ENCODE measurements around the gene CALML5.

The CALML5 gene

GRCh38 chr10:5514226-5514850, 15.0 kb upstream of the CALML5 start:
- no peak for DNase-seq

GRCh38 chr10:5512881-5513612, 13.7 kb upstream of the CALML5 start:
- peak; percentile 51 for DNase-seq

- no peak for DNase-seq
Observed at GRCh38 chr10:5512331-5512730, 13.0 kb upstream of the CALML5 start.

DNA sequence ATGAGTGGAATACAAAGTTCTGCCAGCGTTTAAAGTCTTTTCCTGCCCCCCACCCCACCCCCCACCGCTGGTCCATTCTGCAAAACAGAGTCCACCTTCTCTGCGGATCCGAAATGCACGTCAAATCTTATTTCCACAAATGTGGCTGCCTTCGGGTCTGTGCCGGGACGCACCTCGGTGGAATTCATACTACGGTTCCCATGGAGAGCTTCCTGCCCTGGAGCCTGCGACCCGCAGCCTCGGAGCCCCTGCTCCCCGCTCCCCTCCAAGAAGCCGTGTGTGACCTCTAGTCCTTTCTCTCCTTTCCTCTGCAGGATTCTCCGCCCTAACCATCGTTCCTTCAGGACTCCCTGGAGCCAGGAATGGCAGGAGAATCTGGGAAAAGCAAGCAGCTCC, 12.5 kb upstream of the CALML5 start:
- no peak for DNase-seq

- DNase-seq, result no peak
Observed at GRCh38 chr10:5511231-5511884, 12.0 kb upstream of the CALML5 start.

- no peak for DNase-seq
Observed at GRCh38 chr10:5510281-5511072, 11.1 kb upstream of the CALML5 start.

- DNase-seq, result no peak
Observed at GRCh38 chr10:5509691-5510090, 10.3 kb upstream of the CALML5 start.

GRCh38 chr10:5509236-5509635, 9.9 kb upstream of the CALML5 start:
- DNase-seq, result no peak

DNA sequence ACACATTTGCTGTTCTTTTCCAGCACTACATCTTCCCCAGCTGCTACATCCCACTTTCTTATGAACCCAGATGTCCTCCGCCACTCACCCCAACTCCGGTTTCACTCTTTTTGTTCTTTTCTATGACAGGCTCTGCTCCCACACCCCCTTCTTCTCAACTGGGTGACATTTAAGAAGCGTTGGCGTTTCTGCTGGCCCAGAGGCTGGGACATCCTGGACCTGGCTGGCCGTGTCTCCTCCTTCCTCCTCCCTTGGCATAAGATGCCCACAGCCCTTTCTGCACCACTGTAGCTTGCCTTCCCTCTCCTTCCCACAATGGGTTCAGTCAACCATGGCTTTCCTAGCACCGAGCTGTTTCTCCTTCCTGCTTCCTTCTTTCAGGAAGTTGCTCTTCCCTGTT, 9.4 kb upstream of the CALML5 start:
- DNase-seq, result no peak

DNA sequence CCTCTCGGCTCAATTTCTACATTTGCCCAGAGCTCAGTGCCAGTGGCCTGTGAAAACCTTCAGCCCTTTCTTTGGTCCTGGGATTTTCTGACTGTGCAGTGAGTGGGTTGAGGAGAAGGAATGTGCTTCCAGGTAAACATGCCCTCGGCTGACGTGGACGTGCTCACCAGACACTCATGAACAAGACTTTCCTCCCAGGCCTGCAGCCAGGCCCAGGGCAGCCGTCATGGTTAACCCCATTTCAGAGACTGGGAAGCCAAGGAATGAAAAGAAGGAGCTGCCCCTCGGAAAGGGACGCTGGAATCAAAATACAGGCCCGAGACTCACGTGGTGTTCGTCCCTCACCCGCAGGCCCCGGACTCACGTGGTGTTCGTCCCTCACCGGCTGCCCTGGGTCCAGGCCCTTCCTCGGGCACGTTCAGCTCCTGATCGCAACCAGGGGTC, 8.8 kb upstream of the CALML5 start:
- no peak for DNase-seq

DNA sequence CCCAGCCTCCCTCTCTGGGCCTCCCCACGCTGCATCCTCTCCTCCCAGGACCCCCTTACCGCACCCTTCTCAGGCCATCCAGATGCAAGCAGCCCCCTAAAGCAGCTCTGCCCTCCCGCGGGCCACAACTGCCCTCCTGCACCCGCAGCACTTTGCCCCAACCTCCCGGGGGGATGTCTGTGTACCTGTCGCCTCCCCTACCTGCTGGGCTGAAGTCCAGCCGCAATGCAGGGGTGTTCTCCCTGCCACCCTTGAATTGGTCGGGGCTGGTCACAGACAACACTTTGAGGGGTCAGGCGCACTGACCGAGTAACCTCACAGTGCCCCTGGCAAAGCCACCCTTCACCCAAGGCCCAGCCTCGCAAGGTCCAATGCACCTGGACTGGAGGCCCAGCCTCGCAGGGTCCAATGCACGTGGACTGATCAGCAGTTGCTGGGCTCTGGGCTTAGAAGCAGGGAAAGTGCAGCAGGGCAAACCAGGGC, 8.3 kb upstream of the CALML5 start:
- no peak for DNase-seq

DNA sequence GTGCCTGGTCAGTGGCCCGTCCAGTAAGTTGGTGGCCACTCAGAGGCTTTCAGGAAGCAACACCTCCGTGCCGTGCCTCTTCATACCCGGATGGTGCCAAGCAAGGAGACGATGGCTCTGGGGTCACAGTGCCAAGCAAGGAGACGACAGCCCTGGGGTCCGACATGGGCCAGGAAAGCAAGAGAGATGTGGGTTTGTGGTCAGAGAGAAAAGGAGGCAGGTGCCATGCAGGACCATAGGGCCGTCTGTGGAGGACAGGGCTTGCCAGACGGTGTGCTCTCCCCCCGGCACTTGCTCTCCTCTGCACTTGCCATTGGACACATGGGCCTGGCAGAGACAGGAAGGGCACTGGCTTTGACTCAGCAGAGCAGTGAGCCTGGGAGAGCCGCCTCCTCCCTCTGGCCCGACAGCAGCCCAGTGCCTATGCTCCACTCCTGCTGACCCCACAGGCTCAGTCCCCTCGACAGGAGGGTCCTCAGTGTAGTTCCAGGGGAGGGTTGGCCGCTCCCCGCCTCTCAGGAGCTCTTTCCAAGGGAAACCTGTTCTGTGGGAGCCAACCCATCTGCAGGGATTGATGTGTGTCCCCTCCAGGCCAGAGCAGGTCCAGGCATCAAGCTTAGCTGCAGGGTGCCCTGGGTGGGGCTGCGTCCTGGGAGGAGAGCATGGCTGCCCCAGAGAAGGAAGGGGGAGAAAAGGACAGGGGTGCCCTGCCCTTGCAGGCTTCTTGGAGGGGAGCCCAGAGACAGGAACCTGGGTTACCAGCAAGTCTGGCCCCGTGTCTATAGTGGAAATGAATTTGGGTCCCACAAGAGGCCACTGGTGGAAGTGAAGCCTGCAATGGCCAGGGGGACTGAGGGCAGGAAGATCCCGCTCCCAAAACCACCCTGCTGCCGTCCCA, 7.6 kb upstream of the CALML5 start:
- no peak for DNase-seq

- DNase-seq, result no peak
Observed at GRCh38 chr10:5506246-5506645, 6.9 kb upstream of the CALML5 start.

DNA sequence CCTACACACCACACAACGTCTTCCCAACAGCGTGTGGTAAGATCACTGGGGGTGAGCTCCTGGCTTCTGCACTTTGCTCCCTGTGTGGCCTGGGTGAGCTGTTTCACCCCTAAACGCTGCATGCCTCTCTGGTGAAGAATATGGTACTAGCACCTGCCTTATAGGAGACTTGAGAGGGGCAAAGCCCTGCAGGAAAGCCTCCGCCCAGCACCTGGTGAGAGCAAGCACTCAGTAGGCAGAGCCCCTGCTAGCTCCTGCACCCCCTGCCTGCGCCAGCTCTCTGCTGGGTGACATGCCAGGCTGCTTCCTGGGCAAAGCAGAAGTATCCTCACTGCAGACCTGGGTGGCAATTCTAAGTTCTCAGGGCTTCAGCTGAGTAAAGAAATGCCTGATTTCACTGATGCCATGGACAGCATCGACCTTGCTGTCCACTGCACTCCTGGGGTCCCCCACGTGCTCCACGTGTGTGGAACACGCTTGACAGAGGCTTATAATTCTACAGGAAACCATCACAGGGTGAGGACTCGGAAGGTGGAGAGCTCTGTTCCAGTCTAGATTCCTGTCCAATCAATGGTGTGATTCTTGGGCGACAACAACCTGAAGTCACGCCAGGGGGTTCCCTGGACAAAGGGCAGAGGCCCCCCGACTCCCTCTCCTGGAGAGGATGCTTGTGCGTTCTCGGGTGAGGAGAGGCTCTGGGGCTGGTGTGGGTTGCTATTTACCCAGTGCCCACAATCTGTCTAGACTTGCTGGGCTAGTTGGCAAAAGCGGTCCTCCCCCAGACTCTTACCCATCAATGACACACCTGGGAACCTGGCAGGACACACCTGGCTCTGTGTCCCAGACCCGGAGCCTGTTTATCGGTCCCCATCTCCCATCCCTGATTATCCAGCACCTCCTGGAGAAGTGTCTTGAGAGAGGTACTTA, 5.0 kb upstream of the CALML5 start:
- DNase-seq, result no peak

DNA sequence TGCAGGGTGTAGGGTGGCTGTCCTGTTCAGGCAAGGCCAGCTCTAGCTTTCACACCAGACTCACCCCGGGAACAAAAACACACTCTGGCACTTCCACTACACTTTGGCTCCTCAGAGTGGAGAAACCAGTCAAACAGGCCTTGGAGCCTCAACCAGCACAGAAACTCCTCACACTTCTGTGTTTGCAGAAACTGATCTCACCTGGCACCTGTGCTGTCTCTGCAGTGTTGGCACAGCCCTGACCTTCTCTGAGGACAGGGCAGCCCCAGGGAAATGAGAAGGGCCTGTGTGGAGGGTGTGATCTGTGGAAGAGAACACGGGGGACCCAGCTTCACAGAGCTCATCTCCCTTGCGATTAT, 4.1 kb upstream of the CALML5 start:
- DNase-seq, result no peak

GRCh38 chr10:5502571-5503476, 3.5 kb upstream of the CALML5 start:
- no peak for DNase-seq

- no peak for DNase-seq
Observed at GRCh38 chr10:5502061-5502521, 2.7 kb upstream of the CALML5 start.

GRCh38 chr10:5500910-5501309, 1.5 kb upstream of the CALML5 start:
- no peak for DNase-seq

DNA sequence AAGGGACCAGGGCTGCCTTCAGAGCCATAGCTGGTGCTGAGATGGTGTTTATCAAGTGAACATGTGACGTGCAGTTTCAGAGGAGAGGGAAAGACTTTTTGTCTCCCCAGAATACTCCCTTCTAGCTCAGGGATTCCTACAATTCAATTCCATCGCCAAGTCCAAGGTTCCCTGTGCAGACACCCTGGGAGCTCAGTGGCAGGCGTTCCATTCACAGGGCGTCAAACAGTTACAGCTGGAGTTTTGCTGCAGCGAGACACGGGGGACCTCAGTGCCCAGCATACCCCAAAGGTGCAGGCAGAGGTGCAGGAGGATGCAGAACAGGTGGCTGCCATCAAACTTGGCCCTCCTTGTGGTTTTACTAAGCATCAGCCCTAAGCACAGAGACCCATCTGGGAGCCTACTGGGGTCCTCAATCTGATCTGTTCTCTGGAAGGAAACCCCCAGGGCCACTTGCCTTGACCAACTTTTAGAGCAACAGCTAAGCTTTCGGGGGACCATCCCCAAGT, 846 bp upstream of the CALML5 start:
- no peak for DNase-seq
